ENCODE measurements around the gene DEAF1. TPM values are rescaled to one million over a fixed set of nuclear protein-coding genes. Genes with fewer than 3 reads are reported as not detected.

The DEAF1 gene
- total and polyA plus RNA-seq, 8 donors, result 12.3 to 111 (median 37.0) TPM

GRCh38 chr11:627308-627576 is 67.8 kb downstream of the DEAF1 start:
- Histone ChIP-seq H3K9me3 (no peaks in the 10 kb centered on the region), H3K27me3 (peaks cover 0 to 45% (median 29%) of the 10 kb centered on the region in 3 donors), H3K4me3 (no peak overlapping the region), H3K36me3 (peaks cover 0 to 14% (median 3%) of the 10 kb centered on the region in 4 donors), H3K4me1 (peaks cover 27 to 47% (median 35%) of the 10 kb centered on the region in 4 donors), H3K27ac (peak overlapping the region in 1 of 5 donors; percentile 24)
- DNase-seq, result no peak
- 23 to 85% (median 52%) methylated on average over 4 to 28 of the region's 28 CpGs for WGBS, 5 donors
- no peak for TF ChIP-seq CTCF (IDR thresholded peaks at IDR 0.05)
- no peak for TF ChIP-seq POLR2A (IDR thresholded peaks at IDR 0.05)
- no peak for TF ChIP-seq POLR2AphosphoS5 (IDR thresholded peaks at IDR 0.05)
- intact Hi-C loops (cut with DNase I; ENCODE audit: low total_unique reads), result no loop called here

GRCh38 chr11:626475-627307 is 68.3 kb downstream of the DEAF1 start, which contains the start of gene SCT:
SCT (minus strand) TSS chr11:627181; CDS start chr11:627143, 38 bp downstream.
- Histone ChIP-seq H3K4me3 (no peak within 1 kb of the TSS), H3K27me3 (peaks cover 0 to 45% (median 29%) of the 10 kb centered on the region in 3 donors), H3K27ac (peak within 1 kb of the TSS in 1 of 5 donors; percentile 70), H3K4me1 (peaks cover 27 to 47% (median 35%) of the 10 kb centered on the region in 4 donors), H3K9me3 (no peaks in the 10 kb centered on the region), H3K36me3 (peaks cover 0 to 18% (median 3%) of the 10 kb centered on the region in 4 donors)
- DNase-seq, result peak in 1 of 2 donors; percentile 48
- WGBS, 5 donors, result 11 to 59% (median 13%) methylated on average over 8 to 63 of the region's 72 CpGs
- intact Hi-C loops (cut with DNase I; ENCODE audit: low total_unique reads), result no loop called here
- TF ChIP-seq POLR2AphosphoS5 (IDR thresholded peaks at IDR 0.05), result no peak
- TF ChIP-seq EP300 (IDR thresholded peaks at IDR 0.05), result no peak
- no peak for TF ChIP-seq CTCF (IDR thresholded peaks at IDR 0.05)
- no peak for TF ChIP-seq POLR2A (IDR thresholded peaks at IDR 0.05)

GRCh38 chr11:625636-626268 is 69.3 kb downstream of the DEAF1 start:
- peak in 1 of 2 donors; percentile 63 for DNase-seq
- peaks cover 27 to 53% (median 35%) of the 10 kb centered on the region in 4 donors for H3K4me1 ChIP-seq
- WGBS, 5 donors, result 41 to 80% (median 51%) methylated on average over 19 to 22 of the region's 22 CpGs
- H3K4me3 ChIP-seq, result no peak overlapping the region
- peaks cover 0 to 25% (median 3%) of the 10 kb centered on the region in 4 donors for H3K36me3 ChIP-seq
- no peak overlapping the region for H3K27ac ChIP-seq
- H3K9me3 ChIP-seq, result no peaks in the 10 kb centered on the region
- intact Hi-C loops (cut with DNase I; ENCODE audit: low total_unique reads), result no loop called here
- peaks cover 0 to 45% (median 29%) of the 10 kb centered on the region in 3 donors for H3K27me3 ChIP-seq
- no peak for TF ChIP-seq POLR2AphosphoS5 (IDR thresholded peaks at IDR 0.05)
- TF ChIP-seq CTCF (IDR thresholded peaks at IDR 0.05), result no peak
- no peak for TF ChIP-seq POLR2A (IDR thresholded peaks at IDR 0.05)
- no peak for TF ChIP-seq EP300 (IDR thresholded peaks at IDR 0.05)

- no peak within 1 kb of the TSS for H3K27ac ChIP-seq
- DNase-seq, result peak in 1 of 2 donors; percentile 79
- peak within 1 kb of the TSS in 2 of 4 donors; percentile 5 to 10 for H3K4me3 ChIP-seq
Observed at GRCh38 chr11:624705-625635, 70.1 kb downstream of the DEAF1 start, which contains the start of gene CDHR5. CDHR5 (minus strand) TSS chr11:624955; CDS start chr11:624902, 53 bp downstream.

More at GRCh38 chr11:624705-625635, 70.1 kb downstream of the DEAF1 start, which contains the start of gene CDHR5:
- H3K27me3 ChIP-seq, result peaks cover 0 to 45% (median 29%) of the 10 kb centered on the region in 3 donors
- 32 to 75% (median 43%) methylated on average over 7 to 33 of the region's 33 CpGs for WGBS, 5 donors
- no peaks in the 10 kb centered on the region for H3K9me3 ChIP-seq
- peaks cover 0 to 25% (median 3%) of the 10 kb centered on the region in 4 donors for H3K36me3 ChIP-seq
- TF ChIP-seq POLR2A (IDR thresholded peaks at IDR 0.05), result no peak
- no peak for TF ChIP-seq CTCF (IDR thresholded peaks at IDR 0.05)
- intact Hi-C loops (cut with DNase I; ENCODE audit: low total_unique reads), result no loop called here
- H3K4me1 ChIP-seq, result peaks cover 27 to 56% (median 35%) of the 10 kb centered on the region in 4 donors
